ENCODE data around the gene ERFL.

DNA sequence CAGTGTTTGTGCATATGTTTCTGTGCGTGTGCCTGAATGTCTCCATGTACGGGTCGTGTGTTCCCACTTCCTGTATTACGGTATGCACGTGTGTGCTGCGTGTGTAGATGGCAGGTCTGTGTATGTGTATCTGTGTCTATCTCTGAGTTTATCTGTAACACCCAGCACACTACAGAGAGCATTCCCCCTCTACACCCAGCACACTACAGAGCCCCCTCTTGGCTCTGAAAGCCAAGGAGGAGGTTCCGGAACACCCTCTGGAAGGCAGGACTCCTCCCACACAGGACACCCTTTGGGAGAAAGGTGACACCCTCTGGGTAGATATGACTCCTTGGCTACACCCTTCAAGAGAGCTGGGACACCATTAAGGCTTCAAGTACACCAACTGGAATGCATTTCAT, 2.1 kb upstream of the ERFL start:
- TF ChIP-seq, protein P1, sequence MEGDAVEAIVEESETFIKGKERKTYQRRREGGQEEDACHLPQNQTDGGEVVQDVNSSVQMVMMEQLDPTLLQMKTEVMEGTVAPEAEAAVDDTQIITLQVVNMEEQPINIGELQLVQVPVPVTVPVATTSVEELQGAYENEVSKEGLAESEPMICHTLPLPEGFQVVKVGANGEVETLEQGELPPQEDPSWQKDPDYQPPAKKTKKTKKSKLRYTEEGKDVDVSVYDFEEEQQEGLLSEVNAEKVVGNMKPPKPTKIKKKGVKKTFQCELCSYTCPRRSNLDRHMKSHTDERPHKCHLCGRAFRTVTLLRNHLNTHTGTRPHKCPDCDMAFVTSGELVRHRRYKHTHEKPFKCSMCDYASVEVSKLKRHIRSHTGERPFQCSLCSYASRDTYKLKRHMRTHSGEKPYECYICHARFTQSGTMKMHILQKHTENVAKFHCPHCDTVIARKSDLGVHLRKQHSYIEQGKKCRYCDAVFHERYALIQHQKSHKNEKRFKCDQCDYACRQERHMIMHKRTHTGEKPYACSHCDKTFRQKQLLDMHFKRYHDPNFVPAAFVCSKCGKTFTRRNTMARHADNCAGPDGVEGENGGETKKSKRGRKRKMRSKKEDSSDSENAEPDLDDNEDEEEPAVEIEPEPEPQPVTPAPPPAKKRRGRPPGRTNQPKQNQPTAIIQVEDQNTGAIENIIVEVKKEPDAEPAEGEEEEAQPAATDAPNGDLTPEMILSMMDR (IDR thresholded peaks at IDR 0.05): no peak
- TF ChIP-seq EP300 (IDR thresholded peaks at IDR 0.05; ENCODE audit: low read depth): no peak
- TF ChIP-seq POLR2AphosphoS5 (IDR thresholded peaks at IDR 0.05): no peak

Measured in transverse colon (tissue), 4 donors.